ENCODE measurements around the gene TLE4.
A peak's percentile ranks its signal among the peaks of the same experiment; 100 is the strongest.

The TLE4 gene

DNA sequence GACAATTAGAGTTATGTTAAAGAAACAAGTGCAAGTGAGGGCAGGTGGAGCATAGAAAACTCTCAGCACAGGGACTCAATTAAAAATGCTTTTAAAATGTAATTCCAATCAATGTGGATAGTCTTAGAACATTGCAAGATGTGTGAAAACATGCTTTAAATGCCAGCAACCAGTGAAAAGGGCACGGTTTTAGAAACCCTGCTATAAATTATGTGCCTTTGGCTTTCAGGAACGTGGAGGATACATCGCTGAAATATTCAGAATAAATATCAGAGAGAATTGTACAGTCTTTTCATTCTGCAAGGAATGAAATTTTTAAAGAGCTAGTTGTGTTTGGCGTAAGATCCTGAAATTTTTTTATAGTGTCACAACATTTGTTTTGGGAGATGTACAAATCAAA, 101.1 kb downstream of the TLE4 start:
- no peak for TF ChIP-seq CTCF (IDR thresholded peaks at IDR 0.05)

DNA sequence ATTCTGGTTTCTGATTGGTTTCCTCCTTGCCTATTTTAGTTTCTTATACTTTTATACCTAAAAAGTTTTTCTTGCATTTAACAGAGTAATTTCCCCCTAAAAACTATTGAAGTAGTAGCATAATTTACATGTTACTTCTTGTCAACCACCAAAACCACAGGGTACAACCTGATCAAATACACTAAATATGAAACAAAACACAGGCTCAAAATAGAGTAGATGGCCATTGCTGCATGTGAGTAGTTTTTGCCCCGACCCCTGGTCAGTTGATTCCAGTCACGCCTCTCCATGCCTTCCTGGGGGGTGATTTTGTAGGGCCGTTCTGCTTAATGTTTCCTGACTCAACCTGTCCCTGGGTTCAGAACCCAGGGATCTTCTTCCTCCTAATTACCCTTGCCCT, 101.8 kb downstream of the TLE4 start:
- Histone ChIP-seq H3K27me3 (no peaks in the 10 kb centered on the region), H3K4me1 (ENCODE audit: control insufficient read depth in 1 of 2, insufficient read depth in 1 of 2, low read depth in 1 of 2, low read length in 1 of 2) (peaks cover 0 to 3% of the 10 kb centered on the region in 2 experiments), H3K9me3 (no peaks in the 10 kb centered on the region), H3K27ac (peak overlapping the region; percentile 21), H3K4me3 (ENCODE audit: low read depth in 1 of 2, low read length in 1 of 2) (no peak overlapping the region), H3K36me3 (peaks cover 20% of the 10 kb centered on the region)
- TF ChIP-seq CTCF (IDR thresholded peaks at IDR 0.05) = no peak

More for the DNA sequence above, 101.1 kb downstream of the TLE4 start:
- H3K27ac ChIP-seq = peak overlapping the region; percentile 50
- H3K27me3 ChIP-seq = no peaks in the 10 kb centered on the region
- peaks cover 0 to 3% of the 10 kb centered on the region in 2 experiments for H3K4me1 ChIP-seq (ENCODE audit: control insufficient read depth in 1 of 2, insufficient read depth in 1 of 2, low read depth in 1 of 2, low read length in 1 of 2)
- H3K9me3 ChIP-seq = no peaks in the 10 kb centered on the region
- peaks cover 20% of the 10 kb centered on the region for H3K36me3 ChIP-seq
- no peak overlapping the region for H3K4me3 ChIP-seq (ENCODE audit: low read depth in 1 of 2, low read length in 1 of 2)

DNA sequence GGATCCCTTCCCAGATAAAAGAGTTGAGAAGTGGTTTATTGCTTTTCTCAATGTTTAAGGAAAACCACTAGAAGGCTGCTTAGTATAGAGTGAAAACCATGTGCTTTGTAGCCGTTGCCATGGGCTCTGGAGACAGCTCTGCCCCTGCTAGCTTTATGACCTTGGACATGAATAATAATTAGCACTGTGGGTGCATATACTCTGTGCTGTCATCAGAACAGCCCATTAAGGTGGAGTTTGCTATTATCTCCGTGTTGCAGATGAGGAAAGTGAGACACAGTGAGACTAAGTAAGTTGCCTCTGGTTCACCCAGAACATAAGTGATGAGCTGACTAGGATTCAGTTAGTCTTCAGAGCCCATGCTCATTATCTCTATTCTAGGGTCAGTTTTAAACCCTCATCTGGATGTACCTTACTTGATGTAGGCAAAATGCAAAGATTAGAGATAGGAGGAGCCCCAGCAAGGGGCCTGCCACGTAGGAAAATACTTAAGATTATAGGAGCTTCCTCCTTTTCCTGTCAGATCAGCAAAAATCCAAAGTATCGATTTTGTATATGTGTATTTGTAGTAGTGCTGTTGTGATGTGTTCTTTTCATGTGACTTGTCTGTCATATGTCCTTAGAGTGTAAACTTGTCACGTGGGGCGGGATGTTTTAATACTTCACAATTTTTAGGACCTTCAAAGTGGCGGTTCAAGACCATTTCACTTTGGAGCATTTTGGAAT, 102.5 kb downstream of the TLE4 start:
- Histone ChIP-seq H3K27me3 (no peaks in the 10 kb centered on the region), H3K4me1 (ENCODE audit: control insufficient read depth in 1 of 2, insufficient read depth in 1 of 2, low read depth in 1 of 2, low read length in 1 of 2) (peaks cover 0 to 3% of the 10 kb centered on the region in 2 experiments), H3K9me3 (no peaks in the 10 kb centered on the region), H3K4me3 (ENCODE audit: low read depth in 1 of 2, low read length in 1 of 2) (no peak overlapping the region), H3K36me3 (peaks cover 20% of the 10 kb centered on the region), H3K27ac (peak overlapping the region; percentile 21)
- TF ChIP-seq CTCF (IDR thresholded peaks at IDR 0.05) = no peak

- peaks cover 2 to 4% of the 10 kb centered on the region in 2 experiments for H3K4me1 ChIP-seq (ENCODE audit: control insufficient read depth in 1 of 2, insufficient read depth in 1 of 2, low read depth in 1 of 2, low read length in 1 of 2)
- H3K36me3 ChIP-seq = no peaks in the 10 kb centered on the region
- no peaks in the 10 kb centered on the region for H3K9me3 ChIP-seq
- H3K4me3 ChIP-seq (ENCODE audit: low read depth in 1 of 2, low read length in 1 of 2) = no peak overlapping the region
- TF ChIP-seq CTCF (IDR thresholded peaks at IDR 0.05) = no peak
- no peaks in the 10 kb centered on the region for H3K27me3 ChIP-seq
- H3K27ac ChIP-seq = peak overlapping the region; percentile 3
Observed at GRCh38 chr9:79681576-79681975, 109.8 kb downstream of the TLE4 start.

DNA sequence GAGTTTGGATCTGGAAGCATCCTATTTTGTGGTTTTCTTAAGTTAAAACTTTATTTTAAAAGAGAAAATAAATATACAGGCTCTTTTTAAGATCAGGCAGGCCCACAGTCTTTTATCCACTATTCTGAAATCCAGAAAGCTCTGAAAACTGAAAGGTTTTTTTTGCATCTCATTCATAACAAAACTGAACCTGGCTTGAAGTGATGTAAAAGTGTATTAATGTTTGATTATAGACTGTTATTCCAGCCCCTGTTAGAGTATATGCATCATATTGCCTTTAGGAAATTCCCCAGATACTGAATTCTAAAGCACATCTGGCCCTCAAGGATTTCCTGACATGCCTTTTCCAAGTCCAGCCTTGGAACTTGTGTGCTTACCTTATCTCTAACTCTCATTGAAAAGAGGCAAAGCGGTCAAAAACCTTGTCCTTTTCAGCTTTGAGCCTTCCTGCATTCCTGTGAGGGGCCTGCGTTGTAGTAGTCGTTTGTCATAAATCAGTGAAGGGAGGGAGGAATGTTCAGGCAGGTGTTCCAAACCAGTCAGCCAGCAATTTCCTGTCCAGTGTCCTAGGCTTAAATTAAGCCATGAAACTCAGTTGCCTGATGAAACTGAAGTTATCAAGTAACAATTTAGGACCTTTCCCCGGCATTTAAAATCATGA, 110.4 kb downstream of the TLE4 start:
- Histone ChIP-seq H3K4me3 (ENCODE audit: low read depth in 1 of 2, low read length in 1 of 2) (no peak overlapping the region), H3K9me3 (no peaks in the 10 kb centered on the region), H3K27me3 (no peaks in the 10 kb centered on the region), H3K4me1 (ENCODE audit: control insufficient read depth in 1 of 2, insufficient read depth in 1 of 2, low read depth in 1 of 2, low read length in 1 of 2) (peaks cover 9 to 11% of the 10 kb centered on the region in 2 experiments), H3K36me3 (no peaks in the 10 kb centered on the region), H3K27ac (peak overlapping the region; percentile 35)
- no peak for TF ChIP-seq CTCF (IDR thresholded peaks at IDR 0.05)
